HG03565 (cell line): ENCODE measurements around the gene KBTBD3.
A peak's percentile ranks its signal among the peaks of the same experiment; 100 is the strongest.
"Not testable (repeated sequence)": the region's sequence is repeated elsewhere in the genome, so short reads cannot be mapped to it uniquely, and the experiment has no call there.

Experiments used
- ATAC-seq: cut with Tn5 transposase; IDR thresholded peaks from one replicate; pipeline ENCODE4 v1.9.1; 2021; ENCODE audit warnings: mild to moderate bottlenecking, moderate library complexity; ENCODE audit not compliant: unreplicated experiment

KBTBD3 gene

DNA sequence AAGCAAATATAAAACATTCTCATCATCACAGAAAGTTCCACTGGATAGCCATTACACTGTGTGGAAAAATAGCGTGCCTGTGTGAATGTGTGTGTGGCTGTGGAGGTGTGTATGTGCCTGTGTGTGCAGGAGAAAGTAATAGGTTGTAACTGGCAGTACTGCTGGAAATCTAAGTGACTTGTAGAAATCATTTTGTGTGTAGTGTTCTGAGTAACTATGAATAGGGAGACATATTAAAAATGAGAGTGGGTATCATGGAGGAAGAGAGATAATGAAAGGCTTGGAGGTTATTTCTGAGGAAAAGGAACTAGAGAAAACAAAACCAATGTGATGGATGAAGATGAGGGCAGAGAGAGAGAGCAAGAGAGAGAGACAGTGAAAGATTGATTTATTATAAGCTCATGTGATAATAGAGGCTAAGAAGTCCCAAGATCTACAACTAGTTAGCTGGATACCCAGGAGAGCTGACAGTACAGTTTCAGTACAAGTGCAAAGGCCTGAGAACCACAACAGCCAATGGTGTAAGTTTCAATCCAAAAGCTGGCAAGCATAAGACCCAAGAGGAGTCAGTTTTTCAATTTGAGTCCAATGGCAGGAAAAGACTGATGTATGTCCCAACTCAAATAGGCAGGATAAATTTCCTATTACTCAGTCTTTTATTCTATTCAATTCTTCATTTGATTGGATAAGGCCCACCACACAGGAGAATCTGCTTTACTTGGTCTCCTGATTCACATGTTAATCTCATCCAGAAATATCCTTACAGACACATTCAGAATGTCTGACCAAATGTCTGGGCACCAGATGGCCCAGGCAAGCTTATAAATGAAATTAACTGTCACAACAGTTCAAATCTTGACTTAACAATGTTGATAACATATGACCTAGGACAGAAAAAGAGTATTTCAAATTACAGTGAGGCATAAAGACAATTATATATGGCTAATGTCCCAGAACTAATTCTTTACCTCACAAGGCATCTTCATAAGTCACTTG, 14.9 kb downstream of the KBTBD3 start:
- no peak for ATAC-seq

DNA sequence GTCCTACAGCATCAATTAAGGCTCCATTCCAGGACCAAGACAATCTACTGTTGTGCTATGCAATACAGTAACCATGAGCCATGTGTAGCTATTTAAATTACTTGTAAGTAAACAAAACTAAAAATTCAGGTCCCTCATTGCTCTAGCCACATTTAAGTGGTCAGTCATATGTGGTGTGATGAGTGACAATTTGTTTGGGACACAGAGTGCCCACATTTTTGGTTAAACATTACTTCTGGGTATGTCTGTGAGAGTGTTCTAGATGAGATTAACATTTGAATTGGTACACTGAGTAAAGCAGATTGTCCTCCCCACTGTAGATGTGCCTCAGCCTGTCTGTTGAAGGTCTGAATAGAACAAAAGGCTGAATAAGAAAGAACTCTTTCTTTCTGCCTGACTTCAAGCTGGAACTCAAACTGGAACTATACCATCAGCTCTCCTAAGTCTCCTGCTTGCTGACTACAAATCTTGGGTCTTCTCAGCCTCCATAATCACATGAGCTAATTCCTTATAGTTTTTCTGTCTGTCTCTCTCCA, 15.8 kb downstream of the KBTBD3 start:
- no peak for ATAC-seq

DNA sequence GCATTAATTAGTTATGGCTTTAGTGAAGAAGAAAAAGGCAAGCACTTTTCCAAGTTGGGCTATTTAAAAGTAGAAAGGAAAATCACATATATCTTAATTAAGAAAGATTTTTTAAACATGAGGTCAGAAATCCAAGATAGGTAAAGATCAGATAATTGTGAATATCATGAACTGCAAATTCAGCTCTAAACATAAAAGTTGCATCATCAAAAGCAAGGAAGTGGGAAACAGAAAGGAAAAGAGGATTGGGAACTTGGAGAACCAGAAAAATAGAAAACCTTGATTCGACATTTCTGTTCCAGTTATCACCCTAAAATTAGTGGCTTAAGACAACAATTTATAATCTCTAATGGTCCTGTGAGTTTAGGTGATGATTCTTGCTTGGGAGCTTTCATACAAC, 17.5 kb downstream of the KBTBD3 start:
- no peak for ATAC-seq

DNA sequence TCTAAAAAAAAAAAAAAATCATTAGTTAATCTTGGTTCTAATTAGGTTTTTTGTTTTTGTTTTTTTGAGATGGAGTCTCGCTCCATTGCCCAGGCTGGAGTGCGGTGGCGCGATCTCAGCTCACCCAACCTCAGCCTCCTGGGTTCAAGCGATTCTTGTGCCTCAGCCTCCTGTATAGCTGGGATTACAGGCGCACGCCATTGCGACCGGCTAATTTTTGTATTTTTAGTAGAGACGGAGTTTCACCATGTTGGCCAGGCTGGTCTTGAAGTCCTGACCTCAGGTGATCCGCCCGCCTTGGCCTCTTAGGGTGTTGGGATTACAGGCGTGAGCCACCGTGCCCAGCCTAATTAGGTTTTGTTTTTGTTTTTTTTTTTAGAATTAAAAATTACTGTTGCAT, 18.8 kb downstream of the KBTBD3 start:
- ATAC-seq: not testable (repeated sequence)

DNA sequence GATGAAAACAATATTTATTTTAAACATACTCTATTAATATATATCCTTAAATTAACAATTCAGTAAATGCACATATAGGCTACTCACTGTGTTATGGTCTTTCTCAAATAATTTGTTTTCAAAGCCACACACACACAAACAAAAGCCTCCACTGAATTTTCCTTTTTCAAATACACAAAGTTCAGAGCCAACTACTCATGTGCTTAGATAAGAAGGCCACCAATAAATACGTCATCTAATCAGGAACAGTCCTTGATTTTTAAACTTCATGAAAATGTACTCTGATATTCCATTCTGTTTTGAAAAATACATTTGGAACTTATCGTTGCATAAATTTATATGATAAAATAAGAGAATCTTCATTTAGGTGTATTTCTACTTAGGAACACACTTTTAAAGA, 26.0 kb downstream of the KBTBD3 start:
- ATAC-seq: no peak

DNA sequence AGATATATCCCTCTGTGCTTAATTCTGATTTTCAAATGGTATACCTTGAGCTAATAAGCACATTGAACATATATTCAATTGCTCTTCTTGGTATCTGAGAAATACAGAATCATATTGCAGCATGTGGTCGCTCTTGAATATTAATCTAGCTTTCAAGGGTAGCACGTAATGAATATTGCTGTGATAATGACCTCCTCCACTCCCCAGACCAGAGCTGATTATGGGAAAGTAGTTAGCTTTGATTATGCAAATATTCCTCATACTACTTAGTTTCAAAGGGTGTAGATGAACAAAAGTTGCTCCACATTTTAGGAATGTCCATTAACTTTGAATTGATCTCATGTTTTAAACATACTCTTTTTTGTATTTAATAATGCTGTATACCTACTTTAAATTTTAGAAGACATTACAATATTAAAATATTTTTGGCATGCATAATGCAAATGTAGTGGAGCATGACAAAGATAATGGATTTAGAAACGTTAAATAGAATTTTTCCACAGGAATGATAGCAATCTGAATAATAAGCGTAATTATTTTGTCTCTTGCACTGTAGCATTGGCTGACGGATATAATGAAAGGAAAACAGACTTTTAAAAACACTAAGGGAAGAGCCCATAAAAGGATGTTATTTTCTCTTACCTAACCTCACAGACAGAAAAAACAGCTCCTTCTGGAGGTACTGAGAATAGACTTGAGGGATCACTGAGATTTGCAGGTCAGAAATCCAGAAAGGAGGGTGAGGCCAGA, 27.2 kb downstream of the KBTBD3 start:
- ATAC-seq: no peak

DNA sequence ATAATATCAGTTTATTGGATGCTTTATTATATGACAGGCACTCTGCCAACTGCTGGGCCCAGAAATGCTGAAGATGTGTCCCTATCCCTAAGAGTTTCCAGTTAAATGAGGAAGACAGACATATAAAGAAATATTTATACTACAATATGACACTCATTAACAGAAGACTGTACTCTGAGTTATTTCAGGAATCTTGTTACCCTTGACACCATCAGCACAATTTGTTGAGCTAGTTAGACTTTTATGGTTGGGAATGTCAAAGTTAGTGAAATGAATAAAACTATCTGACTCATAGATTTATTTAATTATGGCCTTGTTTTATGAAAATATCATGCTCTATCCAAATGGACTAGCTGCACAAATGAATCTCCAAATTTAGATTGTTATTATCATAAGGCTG, 29.5 kb downstream of the KBTBD3 start:
- ATAC-seq: no peak

DNA sequence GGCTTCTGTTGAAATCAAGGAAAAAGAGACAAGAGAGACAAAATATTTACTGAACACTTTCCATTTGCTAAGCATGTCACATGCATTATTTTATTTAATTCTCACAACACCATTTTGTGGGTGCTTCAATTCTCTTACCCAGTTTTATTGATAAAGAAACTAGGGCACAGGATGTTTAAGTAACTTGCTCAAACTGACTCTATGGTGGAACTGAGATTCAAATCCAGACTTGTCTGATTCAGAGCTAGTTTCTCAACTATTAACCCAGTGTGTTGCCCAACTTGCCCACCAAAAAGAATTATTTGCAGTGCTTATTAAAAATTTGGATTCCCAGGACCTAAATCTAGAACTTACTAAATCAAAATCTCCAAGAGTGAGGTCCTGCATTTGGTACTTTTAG, 33.6 kb downstream of the KBTBD3 start:
- no peak for ATAC-seq

DNA sequence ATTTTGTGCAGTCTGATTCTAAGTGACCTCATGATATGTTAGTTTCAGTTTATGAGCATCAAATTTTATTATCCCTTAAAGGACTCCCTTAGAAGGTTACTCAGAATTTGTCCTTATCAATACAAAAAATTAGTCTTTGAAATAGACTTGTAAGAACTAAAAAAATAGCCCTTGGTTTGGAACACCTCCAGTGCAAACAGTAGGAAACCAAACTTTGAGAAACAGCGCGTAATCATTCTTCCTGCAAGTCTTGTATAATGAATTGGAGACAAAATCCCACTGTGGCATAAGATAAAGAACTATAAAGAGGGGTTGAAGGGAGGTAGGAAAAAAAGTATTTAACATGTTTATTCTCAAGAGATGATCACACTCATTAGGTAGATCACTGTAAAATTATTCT, 44.3 kb downstream of the KBTBD3 start:
- no peak for ATAC-seq

DNA sequence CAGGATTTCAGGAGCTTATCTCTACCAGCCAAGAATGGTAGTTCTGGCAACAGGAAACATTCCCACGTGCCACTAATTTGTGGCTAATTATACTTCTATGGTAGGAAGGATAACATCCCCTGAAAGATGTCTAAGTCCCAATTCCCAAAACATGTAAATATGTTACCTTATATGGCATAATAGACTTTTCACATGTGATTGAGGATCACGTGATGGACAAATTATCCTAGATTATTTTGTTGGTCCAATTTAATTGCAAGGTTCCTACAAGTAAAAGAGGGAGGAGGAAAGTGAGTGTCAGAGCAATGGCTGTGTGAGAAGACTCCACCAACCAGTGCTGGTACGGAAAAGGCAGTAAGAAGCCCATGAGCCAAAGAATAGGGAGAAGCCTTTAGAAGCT, 45.2 kb downstream of the KBTBD3 start:
- no peak for ATAC-seq

DNA sequence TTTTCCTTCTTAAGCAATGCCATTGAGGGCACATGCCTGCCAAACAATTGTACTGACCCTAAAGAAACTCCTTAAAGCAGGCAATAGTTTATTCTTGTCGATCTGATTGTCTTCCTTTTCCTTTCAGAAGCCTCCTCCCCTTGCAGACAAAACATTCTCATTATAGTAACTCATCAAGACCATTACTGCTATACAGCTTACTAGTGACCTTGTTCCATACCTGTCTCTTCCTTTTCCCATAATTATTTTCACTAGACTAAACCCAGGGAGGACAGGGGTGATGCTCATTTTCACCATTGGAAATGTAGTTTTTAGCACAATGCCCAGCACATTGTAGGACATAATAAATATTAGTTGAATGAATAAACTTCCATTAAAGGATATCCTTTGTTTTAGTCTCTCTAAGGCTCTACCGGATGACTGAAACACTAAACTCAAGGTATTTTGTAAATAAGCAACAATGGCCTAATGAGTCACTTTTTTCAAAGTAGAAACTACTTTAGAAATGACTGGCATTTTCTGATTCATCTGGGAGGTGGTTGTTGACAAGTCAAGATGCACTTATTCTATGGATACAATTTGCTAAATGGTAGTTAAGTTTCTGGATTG, 45.8 kb downstream of the KBTBD3 start:
- peak; percentile 51 for ATAC-seq

DNA sequence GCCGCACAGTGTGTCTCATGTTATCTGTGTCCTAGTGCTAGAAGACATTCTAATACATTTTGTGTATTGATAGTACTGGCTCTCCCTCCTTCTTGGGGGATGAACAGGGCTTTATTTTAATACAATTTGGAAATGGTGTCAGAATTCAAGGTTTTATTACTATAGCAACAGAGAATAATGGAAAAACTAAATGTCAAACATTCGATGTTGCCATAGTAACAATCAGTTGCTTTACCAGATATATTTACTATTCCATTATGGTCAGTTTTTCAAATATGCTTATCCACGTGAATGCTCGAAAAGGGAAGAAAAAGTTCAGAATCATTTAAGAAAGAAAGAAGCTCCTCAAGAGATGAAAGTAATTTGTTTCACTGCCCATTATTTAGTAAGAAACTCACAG, 46.5 kb downstream of the KBTBD3 start:
- ATAC-seq: no peak

DNA sequence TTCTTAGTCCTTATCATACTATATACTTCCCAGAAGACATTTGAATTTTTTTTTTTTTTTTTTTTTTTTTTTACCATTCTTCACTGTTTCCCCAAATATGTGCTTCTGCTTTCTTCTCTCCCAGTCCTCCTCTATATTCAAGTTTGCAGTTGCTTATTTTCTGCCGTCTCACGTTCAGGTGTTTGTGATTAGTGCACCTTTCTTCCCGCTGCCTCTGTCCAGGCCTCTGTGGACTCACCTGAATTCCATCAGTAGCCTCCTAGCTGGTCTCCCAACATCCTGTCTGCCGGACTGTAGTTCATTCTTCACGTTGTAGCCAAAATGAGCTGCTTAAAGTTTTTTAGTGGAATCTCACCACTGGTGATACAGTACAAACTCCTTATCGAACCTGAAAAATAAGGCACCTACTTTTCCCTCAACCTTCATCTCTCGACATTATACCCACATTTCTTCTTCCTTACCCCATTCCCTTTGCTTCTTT, 54.3 kb downstream of the KBTBD3 start:
- ATAC-seq: no peak

DNA sequence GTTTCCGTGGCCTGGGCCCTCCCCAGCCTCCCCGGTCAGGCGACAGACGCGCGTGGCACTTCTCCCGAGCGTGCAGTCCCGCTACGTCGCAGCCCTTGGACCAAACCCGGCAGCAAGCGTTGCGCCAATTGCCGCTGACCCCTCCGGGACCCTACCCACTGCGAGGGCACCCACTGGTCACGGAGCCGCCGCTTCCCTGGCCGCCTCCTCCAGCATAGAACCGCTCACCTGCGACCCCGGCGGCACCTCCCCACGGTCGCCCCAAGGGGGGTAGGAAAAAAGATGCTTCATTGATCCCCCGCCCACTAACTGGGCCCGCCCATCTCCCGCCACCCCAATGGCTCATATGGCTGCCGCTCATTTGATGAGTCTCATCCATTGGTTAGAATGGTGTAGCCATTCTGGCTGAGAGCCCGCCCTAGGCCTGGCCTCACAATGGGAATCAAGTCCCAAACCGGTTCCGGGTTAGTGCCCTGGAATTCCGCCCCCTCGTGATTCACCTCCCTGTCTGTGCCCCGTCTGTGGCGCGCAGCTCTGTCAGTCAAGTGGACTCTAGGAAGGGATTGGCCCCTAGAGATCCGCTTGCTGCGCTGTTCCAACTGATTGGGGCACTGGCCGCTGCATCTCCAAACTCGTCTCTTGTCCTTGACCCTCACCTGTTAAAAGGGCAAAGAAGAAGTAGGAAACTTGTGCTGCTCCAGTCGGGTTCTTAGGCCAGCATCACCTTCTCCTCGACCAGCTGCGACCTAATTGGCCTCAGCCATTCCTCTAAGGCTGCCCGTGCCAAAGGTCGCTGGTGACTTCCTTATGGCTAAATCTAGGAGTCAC, 55.0 kb downstream of the KBTBD3 start, which contains the start of gene MSANTD4:
MSANTD4 (minus strand) TSS at position 274 of the 828 bp plus-strand sequence. CDS start 11,323 bp downstream, outside the sequence.
- ATAC-seq: peak; percentile 96

DNA sequence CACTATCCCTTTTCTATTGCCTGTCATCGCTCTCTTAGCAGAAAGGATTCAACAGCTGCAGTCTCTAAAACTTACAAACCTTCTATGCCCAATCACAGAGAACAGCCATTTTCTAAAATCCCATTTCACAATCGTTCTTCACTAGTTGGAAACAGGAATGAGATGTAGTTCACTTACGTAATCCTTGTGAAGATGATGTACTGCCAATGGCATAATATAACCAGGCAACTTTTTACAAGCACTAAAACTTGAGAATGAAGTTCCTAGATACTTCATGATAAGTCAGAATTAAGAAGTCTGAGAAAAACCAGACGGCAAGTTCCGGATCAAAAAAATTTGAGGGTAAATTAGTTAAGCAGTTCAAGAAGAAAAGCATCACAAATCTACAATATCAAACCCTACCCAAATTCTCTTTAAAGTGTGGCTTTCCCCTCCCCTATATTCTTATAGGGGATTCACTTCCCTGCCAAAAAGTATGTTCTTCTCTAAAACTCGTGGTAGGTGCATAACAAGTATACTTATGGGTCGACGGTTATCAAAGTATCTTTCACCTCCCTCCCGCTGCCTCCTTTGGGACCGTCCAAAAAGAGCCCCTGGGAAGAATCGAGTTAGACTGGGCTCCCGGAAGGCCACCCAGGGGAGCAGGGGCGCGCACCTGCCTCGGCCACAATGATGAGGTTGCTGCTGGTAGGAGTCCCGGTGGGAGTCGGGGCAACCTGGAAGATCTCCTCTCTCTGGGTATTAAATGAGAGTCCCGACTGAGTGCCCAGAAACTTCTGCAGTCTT, 55.8 kb downstream of the KBTBD3 start:
- ATAC-seq: peak; percentile 1

DNA sequence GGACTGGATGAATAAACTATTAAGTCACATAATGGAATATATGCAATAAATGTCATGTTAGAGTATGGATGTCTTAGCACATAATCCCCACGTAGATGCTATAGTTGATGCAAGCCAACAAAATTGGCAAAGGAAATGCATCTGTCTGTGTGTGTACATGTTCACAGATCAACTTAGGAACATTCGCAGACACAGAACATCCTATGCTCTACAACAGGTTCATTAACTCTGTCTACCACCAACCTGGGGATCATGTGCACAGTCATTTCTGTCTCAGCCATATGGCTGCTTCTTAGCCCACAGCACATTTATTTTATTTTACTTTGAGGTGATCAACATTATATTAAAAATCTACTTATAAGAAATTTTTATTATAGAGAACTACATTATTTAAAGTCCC, 60.1 kb downstream of the KBTBD3 start:
- no peak for ATAC-seq

DNA sequence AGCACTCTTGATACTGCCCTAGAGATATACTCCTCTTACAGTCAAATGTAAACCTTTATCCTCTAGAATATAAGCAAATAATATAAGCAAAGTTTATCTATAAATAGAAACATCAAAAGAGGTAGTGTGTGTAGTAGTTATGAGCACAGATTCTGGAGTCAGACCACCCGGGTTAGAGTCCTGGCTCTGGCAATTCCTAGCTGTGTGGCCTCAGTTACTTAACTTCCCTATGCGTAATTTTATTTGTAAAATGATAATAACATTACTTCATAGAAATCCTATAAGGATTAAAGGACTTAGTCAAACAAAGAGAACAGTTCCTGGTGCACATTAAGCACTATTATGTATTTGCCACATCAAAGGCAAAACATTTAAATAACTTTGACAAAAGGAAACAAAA, 62.1 kb downstream of the KBTBD3 start:
- no peak for ATAC-seq

DNA sequence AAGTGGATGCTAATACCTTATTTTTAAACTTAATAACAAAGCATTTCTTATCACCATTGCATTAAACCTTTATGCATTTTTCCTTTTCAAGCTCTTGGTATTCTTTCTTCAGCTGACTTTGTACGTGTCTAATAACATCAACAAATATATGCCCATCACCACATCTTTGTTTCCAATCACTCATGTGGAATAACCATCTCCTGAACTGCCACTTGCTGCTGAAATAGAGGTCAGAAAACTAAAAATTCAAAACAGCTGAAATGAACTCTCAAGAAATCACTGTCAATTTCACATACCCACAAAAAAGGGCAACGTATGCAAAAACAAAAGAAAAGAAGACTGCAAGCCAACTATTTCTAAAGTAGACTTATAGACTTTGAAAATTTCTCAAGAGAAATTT, 62.5 kb downstream of the KBTBD3 start:
- no peak for ATAC-seq

DNA sequence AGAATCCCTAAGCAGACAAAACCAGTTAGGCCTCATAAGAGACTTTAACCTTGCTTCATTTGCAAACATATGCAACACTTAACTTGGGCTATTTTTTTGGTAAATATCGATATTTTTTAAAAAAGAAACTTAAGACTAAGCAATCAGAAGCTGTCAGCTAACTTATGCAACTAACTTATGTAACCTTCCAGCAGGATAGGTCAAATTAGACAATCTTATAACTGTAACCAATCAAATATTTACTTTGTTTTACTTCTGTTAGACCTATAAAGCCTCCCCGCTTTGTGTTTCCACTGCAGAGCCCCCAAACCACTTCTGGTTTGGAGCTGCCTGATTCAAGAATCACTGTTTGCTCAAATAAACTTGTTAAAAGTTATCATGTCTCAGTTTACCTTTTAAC, 63.1 kb downstream of the KBTBD3 start:
- no peak for ATAC-seq
